Mucosa of rectum (tissue), 2 donors: Measurements from ENCODE around the gene CD81.

Source experiments
- H3K27ac ChIP-seq, 2 donors: one replicate each; pipeline ENCODE4 v1.7.0; 2013; ENCODE audit warnings: inconsistent platforms in 2 of 2, low read depth in 2 of 2, low read length in 2 of 2
- H3K27me3 ChIP-seq, 2 donors: one replicate each; pipeline ENCODE4 v1.7.0; 2013; ENCODE audit warnings: low read length in 2 of 2; ENCODE audit not compliant: control insufficient read depth in 2 of 2, insufficient read depth in 2 of 2
- H3K36me3 ChIP-seq, 2 donors: one replicate each; pipeline ENCODE4 v1.7.0; 2013; ENCODE audit warnings: low read length in 2 of 2; ENCODE audit not compliant: control insufficient read depth in 2 of 2, insufficient read depth in 2 of 2
- H3K4me1 ChIP-seq, 2 donors: one replicate each; pipeline ENCODE4 v1.7.0; 2013; ENCODE audit warnings: low read length in 2 of 2, mild to moderate bottlenecking in 1 of 2; ENCODE audit not compliant: control insufficient read depth in 2 of 2, insufficient read depth in 2 of 2
- H3K4me3 ChIP-seq, 2 donors: one replicate each; pipeline ENCODE4 v1.7.0; 2013; ENCODE audit warnings: low read length in 2 of 2
- H3K9ac ChIP-seq, 2 donors: one replicate each; pipeline ENCODE4 v1.7.0; 2013; ENCODE audit warnings: low read length in 2 of 2, low read depth in 1 of 2, mild to moderate bottlenecking in 1 of 2
- H3K9me3 ChIP-seq, 2 donors: one replicate each; pipeline ENCODE4 v1.7.0; 2013; ENCODE audit warnings: low read length in 2 of 2; ENCODE audit not compliant: control insufficient read depth in 2 of 2
- donor health status: healthy.
- donor health status: Normal muscosa, but diverticular disease.

Gene CD81

GRCh38 chr11:2420502-2421225, 43.6 kb downstream of the CD81 start:
- no peak overlapping the region for H3K27ac ChIP-seq
- peak overlapping the region in 1 of 2 donors; percentile 52 for H3K4me3 ChIP-seq
- H3K9me3 ChIP-seq = no peaks in the 10 kb centered on the region
- peak overlapping the region in 1 of 2 donors; percentile 18 for H3K9ac ChIP-seq
- H3K27me3 ChIP-seq = peaks cover 7 to 31% of the 10 kb centered on the region in 2 donors
- H3K4me1 ChIP-seq = peaks cover 11 to 14% of the 10 kb centered on the region in 2 donors
- H3K36me3 ChIP-seq = no peaks in the 10 kb centered on the region

DNA sequence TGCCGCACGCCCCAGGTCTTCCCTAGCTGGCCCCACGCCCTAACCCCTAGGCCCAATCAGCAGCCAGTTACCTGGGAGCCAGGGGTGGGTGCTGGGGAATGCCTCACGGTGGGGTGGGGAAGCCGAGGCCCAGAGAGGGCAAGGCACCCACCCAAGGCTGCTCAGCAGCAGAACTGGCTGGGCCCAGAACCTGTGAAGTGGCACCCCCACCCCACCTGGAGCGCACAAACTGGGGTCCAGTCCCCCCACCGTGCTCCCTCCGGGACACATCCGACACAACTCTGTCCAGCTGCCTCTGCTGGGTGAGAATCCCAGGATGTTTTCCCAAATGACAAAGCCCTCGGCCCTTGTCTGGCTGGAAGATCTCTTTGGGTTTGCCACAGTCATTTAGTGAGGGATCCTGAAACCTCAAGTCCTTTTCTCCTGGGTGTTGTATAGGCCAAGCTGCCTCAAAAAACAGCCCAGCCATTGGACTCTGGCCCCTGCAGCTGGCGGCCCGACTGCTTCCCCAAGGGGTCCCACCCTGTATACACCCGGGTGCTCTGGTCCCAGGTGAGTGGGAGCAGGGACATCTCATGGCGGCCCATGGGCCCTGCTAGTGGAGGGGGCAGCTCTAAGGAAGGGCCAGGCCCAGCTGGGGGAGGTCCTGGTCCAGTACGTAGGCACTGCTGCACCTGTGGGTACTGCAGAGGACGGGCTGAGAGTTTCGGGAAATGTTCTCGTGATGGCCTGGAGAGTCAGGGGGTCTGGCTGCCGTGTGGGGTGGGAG, 44.3 kb downstream of the CD81 start:
- H3K36me3 ChIP-seq = no peaks in the 10 kb centered on the region
- H3K9ac ChIP-seq = no peak overlapping the region
- H3K4me1 ChIP-seq = peaks cover 11 to 14% of the 10 kb centered on the region in 2 donors
- no peak overlapping the region for H3K4me3 ChIP-seq
- H3K9me3 ChIP-seq = no peaks in the 10 kb centered on the region
- H3K27ac ChIP-seq = no peak overlapping the region
- H3K27me3 ChIP-seq = peaks cover 7 to 32% of the 10 kb centered on the region in 2 donors

GRCh38 chr11:2421996-2422395, 44.9 kb downstream of the CD81 start:
- H3K36me3 ChIP-seq = no peaks in the 10 kb centered on the region
- no peak overlapping the region for H3K27ac ChIP-seq
- peaks cover 13 to 14% of the 10 kb centered on the region in 2 donors for H3K4me1 ChIP-seq
- no peaks in the 10 kb centered on the region for H3K9me3 ChIP-seq
- H3K4me3 ChIP-seq = no peak overlapping the region
- H3K9ac ChIP-seq = no peak overlapping the region
- H3K27me3 ChIP-seq = peaks cover 7 to 32% of the 10 kb centered on the region in 2 donors

DNA sequence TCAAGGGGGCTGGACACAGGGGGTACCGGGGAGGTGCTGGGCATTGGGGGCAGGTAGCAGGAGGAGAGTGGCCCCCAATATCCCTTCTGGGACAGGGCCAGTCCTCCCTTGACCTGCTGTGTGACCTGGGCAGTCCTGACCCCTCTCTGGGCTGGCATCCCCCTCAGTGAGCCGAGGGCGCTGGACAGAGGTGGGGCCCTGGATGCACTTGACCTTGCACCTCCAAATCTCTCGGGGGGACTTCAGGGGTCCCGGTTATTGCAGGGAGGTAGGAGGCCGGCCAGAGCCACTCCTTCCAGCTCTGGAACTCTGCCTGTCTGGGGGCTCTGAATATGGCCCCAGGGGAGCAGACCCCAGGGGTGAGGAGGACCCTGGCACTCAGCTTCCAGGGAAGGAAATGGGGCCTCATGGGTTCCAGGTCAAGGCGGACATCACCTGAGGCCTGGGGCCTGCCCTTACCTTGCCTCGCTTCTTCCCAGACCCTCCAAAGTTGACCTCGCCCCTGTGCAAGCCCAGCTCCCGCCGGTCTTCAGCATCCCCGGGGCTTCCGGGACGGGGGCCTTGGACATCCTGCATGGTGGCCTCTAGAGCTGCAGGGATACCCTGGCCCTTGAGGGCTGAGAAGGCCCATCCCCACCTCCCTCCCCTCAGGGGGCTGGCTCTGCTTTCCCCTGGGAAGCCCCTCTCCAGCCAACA, 45.5 kb downstream of the CD81 start:
- no peaks in the 10 kb centered on the region for H3K36me3 ChIP-seq
- H3K4me1 ChIP-seq = peaks cover 19 to 20% of the 10 kb centered on the region in 2 donors
- H3K9ac ChIP-seq = no peak overlapping the region
- peaks cover 7 to 32% of the 10 kb centered on the region in 2 donors for H3K27me3 ChIP-seq
- no peak overlapping the region for H3K4me3 ChIP-seq
- no peak overlapping the region for H3K27ac ChIP-seq
- H3K9me3 ChIP-seq = no peaks in the 10 kb centered on the region

DNA sequence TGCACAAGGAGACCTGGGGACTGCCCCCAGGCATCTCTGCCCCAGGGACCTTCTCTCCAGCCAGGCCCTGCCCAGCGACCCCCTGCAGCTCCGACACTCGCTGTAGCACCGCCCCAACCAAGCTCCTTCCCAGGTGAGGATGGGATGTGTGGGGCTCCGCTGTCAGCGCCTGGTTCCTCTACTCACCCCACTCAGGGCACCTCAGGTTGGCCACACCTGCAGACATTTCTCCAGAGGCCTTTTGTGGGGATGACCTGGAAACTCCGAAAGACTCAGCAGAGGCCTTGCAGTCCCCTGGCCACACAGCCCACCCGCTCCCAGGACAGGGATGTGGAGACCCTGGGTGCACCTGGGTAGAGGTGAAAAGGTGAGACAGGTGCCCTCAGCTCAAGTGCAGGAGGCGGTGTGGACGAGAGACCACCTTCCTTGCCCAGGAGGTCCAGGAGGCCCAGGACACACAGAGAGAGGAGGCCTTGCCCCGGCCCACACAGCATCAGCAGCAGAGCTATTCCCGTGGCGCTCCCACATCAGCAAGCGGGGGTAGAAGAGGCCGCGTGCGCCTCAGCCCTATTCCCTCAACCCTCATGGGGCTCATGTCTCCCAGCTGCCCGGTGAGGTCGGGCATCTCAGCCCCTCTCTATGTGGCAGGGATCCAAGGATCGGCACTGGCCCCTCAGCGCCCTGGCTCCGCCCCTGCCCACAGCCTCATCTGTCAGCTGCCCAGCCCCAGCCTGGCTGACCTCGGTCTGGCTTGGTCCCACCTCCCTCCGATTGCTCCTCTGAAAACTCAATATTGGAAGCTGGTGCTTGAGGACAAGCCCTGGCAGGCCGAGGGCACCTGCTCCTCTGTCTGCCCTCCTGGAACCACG, 46.3 kb downstream of the CD81 start:
- Histone ChIP-seq H3K9ac (no peak overlapping the region), H3K27me3 (peaks cover 7 to 32% of the 10 kb centered on the region in 2 donors), H3K4me1 (peaks cover 20 to 24% of the 10 kb centered on the region in 2 donors), H3K36me3 (no peaks in the 10 kb centered on the region), H3K9me3 (no peaks in the 10 kb centered on the region), H3K4me3 (no peak overlapping the region), H3K27ac (no peak overlapping the region)

DNA sequence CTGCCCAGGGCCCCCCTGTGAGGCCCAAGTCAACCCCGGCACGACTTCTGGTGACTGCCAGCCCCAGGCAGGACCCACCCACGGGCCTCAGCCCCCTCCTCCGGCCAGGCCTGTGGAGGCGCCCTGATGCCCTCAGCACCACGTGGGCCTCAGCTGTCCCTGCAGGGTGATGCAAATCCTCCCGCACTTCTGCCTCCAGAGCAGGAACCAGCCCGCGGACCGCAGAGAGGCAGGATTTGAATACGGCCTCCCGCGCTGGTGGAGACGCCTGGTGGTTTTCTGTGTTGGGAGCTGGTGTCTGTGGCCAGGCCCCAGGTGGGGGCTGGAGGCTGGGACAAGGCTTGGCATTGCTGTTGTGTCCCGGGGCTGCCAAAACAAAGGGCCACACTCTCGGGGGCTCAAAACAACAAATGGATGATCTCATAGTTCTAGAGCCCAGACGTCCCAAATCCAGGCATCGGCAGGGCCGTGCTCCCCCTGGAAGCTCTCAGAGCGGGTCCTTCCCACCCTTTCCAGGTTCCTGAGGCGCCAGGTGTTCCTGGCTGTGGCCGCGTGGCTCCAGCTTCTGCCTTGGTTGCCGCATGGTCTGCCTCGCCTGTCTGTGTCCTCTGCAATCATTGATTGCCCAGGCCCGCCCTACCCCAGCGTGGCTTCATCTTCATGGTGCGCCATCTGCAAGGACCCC, 47.8 kb downstream of the CD81 start:
- no peaks in the 10 kb centered on the region for H3K9me3 ChIP-seq
- H3K9ac ChIP-seq = no peak overlapping the region
- H3K27ac ChIP-seq = no peak overlapping the region
- peaks cover 17 to 21% of the 10 kb centered on the region in 2 donors for H3K4me1 ChIP-seq
- no peak overlapping the region for H3K4me3 ChIP-seq
- H3K27me3 ChIP-seq = peaks cover 7 to 32% of the 10 kb centered on the region in 2 donors
- H3K36me3 ChIP-seq = no peaks in the 10 kb centered on the region

GRCh38 chr11:2425506-2425905, 48.4 kb downstream of the CD81 start:
- H3K9me3 ChIP-seq = no peaks in the 10 kb centered on the region
- no peak overlapping the region for H3K4me3 ChIP-seq
- H3K36me3 ChIP-seq = no peaks in the 10 kb centered on the region
- peaks cover 11 to 16% of the 10 kb centered on the region in 2 donors for H3K4me1 ChIP-seq
- no peak overlapping the region for H3K27ac ChIP-seq
- H3K9ac ChIP-seq = no peak overlapping the region
- H3K27me3 ChIP-seq = peaks cover 7 to 32% of the 10 kb centered on the region in 2 donors

- peaks cover 4 to 26% of the 10 kb centered on the region in 2 donors for H3K27me3 ChIP-seq
- no peaks in the 10 kb centered on the region for H3K36me3 ChIP-seq
- H3K9ac ChIP-seq = no peak overlapping the region
- no peak overlapping the region for H3K27ac ChIP-seq
- H3K4me3 ChIP-seq = no peak overlapping the region
- H3K4me1 ChIP-seq = peaks cover 6 to 12% of the 10 kb centered on the region in 2 donors
- no peaks in the 10 kb centered on the region for H3K9me3 ChIP-seq
These were observed 49.1 kb downstream of the CD81 start for GRCh38 chr11:2426221-2426620.

- Histone ChIP-seq H3K9ac (peak overlapping the region in 1 of 2 donors; percentile 36), H3K27me3 (peaks cover 4 to 23% of the 10 kb centered on the region in 2 donors), H3K9me3 (no peaks in the 10 kb centered on the region), H3K4me1 (peaks cover 6 to 12% of the 10 kb centered on the region in 2 donors), H3K27ac (no peak overlapping the region), H3K4me3 (no peak overlapping the region), H3K36me3 (no peaks in the 10 kb centered on the region)
These were observed 49.9 kb downstream of the CD81 start for GRCh38 chr11:2426826-2427521.
